MCF 10A (cell line): ENCODE data around the gene BMP8B. TPM values are rescaled to one million over a fixed set of nuclear protein-coding genes. Genes with fewer than 3 reads are reported as not detected.
"Not testable (repeated sequence)": the region's sequence is repeated elsewhere in the genome, so short reads cannot be mapped to it uniquely, and the experiment has no call there.

Source experiments
- BruUV-seq: library from RNA; stranded (reverse); fragments of 400-500 nt; replicated peaks from 2 replicates; lab custom pipeline; 2021; lab: Mats Ljungman, UMichigan
- CTCF ChIA-PET: fragments of 300-600 bp; sonication (Branson Sonifier 250); formaldehyde crosslinking; extraction: SDS; loops from one replicate; lab custom pipeline; 2021; ENCODE audit warnings: antibody characterized with exemption, inconsistent platforms; lab: Yijun Ruan, JAX
- POLR2A ChIA-PET: fragments of 300-600, 350-650 bp; sonication (Branson Sonifier 250); formaldehyde crosslinking; extraction: SDS; loops from one replicate; lab custom pipeline; 2020; ENCODE audit warnings: antibody characterized with exemption, inconsistent platforms; lab: Yijun Ruan, JAX
- DNase-seq: peaks from one replicate; pipeline ENCODE4 v3.0.0-alpha.2; 2018; ENCODE audit not compliant: unreplicated experiment
- H3K27ac Mint-ChIP-seq: one replicate; pipeline ENCODE4 v1.8.0; 2022; ENCODE audit warnings: mild to moderate bottlenecking, low read depth, mixed read lengths; ENCODE audit not compliant: unreplicated experiment
- H3K27me3 Mint-ChIP-seq: one replicate; pipeline ENCODE4 v1.8.0; 2022; ENCODE audit warnings: mixed read lengths; ENCODE audit not compliant: insufficient read depth, unreplicated experiment
- H3K36me3 Mint-ChIP-seq: one replicate; pipeline ENCODE4 v1.8.0; 2022; ENCODE audit warnings: mild to moderate bottlenecking, moderate library complexity, mixed read lengths; ENCODE audit not compliant: insufficient read depth, unreplicated experiment
- H3K4me1 Mint-ChIP-seq: one replicate; pipeline ENCODE4 v1.8.0; 2022; ENCODE audit warnings: mixed read lengths; ENCODE audit not compliant: insufficient read depth, unreplicated experiment
- H3K4me3 Mint-ChIP-seq: one replicate; pipeline ENCODE4 v1.8.0; 2022; ENCODE audit warnings: mild to moderate bottlenecking, moderate library complexity, mixed read lengths; ENCODE audit not compliant: unreplicated experiment
- H3K9me3 Mint-ChIP-seq: one replicate; pipeline ENCODE4 v1.8.0; 2022; ENCODE audit warnings: mixed read lengths; ENCODE audit not compliant: unreplicated experiment
- intact Hi-C: fragments of 100-400 bp; cut with micrococcal nuclease; formaldehyde crosslinking; loops from 2 replicates; pipeline ENCODE4 v1.14.1; 2022
- total RNA-seq: library from RNA; stranded (reverse); gene quantifications from 2 replicates; pipeline ENCODE4 v1.2.3, GENCODE V29; 2022
- TF ChIP-seq, protein P1 (sequence below): fragments of 200-600 bp; IDR thresholded peaks from one replicate; pipeline ENCODE4 v1.8.0; 2022; ENCODE audit warnings: antibody characterized with exemption, mild to moderate bottlenecking; ENCODE audit not compliant: unreplicated experiment

The BMP8B gene
- total RNA-seq, 1 experiment from 2014 or later = 0.21 TPM

DNA sequence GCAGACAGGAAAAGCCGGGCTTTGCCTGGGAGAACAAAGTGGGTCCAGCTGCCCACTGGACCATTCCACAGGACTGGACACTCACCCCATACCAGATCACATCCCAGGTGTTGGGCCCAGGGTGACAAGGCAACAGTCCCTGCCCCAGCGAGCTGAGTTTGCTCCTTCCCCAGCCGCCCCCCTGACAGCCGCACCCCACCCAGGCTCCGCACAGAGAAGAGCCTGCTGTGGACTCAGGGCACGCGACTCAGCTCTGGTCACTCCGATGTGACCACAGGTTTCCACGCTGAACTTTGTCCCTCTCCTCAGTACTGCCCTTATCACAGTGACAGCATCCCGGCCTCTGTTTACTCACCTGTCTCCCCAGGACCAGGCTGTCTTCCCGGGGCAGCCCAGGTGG lies 1.2 kb downstream of the BMP8B start:
- peak overlapping the region; percentile 16 for H3K4me3 Mint-ChIP-seq
- ChIA-PET CTCF (no interaction called here), POLR2A (interaction anchor here (0.8 kb wide), 1 partner anchor 13 kb away, joined by 4 read pairs; no protein-coding TSS in a partner anchor)
- intact Hi-C loops = no loop called here
- H3K36me3 Mint-ChIP-seq = no peaks in the 10 kb centered on the region
- no peak for DNase-seq
- no peaks in the 10 kb centered on the region for H3K9me3 Mint-ChIP-seq
- BruUV-seq = no TSS peak
- no peak overlapping the region for H3K27ac Mint-ChIP-seq
- peaks cover 8% of the 10 kb centered on the region for H3K4me1 Mint-ChIP-seq
- H3K27me3 Mint-ChIP-seq = no peaks in the 10 kb centered on the region
- TF ChIP-seq, protein P1, sequence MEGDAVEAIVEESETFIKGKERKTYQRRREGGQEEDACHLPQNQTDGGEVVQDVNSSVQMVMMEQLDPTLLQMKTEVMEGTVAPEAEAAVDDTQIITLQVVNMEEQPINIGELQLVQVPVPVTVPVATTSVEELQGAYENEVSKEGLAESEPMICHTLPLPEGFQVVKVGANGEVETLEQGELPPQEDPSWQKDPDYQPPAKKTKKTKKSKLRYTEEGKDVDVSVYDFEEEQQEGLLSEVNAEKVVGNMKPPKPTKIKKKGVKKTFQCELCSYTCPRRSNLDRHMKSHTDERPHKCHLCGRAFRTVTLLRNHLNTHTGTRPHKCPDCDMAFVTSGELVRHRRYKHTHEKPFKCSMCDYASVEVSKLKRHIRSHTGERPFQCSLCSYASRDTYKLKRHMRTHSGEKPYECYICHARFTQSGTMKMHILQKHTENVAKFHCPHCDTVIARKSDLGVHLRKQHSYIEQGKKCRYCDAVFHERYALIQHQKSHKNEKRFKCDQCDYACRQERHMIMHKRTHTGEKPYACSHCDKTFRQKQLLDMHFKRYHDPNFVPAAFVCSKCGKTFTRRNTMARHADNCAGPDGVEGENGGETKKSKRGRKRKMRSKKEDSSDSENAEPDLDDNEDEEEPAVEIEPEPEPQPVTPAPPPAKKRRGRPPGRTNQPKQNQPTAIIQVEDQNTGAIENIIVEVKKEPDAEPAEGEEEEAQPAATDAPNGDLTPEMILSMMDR = no peak

GRCh38 chr1:39787108-39787375 lies 1.6 kb downstream of the BMP8B start:
- POLR2A ChIA-PET = interaction anchor here (0.8 kb wide), 1 partner anchor 14 kb away, joined by 4 read pairs; no protein-coding TSS in a partner anchor

DNA sequence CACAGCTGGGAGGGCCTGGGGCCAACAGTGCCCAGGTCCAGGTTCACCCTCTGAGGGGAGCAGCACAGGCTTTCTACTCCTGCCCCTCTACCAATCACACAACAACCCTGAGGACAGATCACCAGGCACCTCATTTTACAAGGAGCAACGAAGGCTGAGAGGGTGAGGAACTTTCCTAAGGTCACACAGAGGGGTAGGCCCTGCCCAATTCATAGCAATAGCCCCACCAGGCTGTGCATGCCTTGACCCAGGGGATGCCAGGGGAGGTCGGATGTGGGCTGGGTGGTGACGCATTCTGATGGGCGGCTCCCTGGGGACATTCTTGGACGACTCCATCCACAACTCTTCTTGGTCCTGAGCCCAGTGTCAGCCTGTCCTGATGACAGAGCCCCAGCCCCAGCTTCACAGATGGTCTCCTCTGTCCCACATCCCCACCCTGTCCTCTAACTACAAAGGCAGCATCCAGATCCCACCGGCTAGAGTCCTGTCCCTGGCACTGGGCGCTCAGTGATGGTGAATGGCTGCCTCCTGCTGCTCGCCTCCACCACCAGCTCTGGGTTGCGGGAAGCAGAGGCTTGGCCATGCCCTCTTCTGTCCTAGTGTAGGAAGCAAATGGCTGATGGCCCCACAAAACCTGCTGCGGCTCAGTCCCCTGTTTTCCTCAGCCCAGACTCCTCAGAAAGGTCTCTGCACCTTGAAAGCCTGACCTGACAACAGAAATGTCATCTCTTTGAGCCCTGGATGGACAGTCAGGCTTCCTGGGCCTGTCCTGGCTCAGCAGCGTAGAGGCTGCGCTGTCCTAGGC lies 2.2 kb downstream of the BMP8B start:
- H3K27me3 Mint-ChIP-seq, H3K4me3 Mint-ChIP-seq, intact Hi-C loops, H3K4me1 Mint-ChIP-seq, DNase-seq, H3K27ac Mint-ChIP-seq, H3K9me3 Mint-ChIP-seq, BruUV-seq, H3K36me3 Mint-ChIP-seq: not testable (repeated sequence)
- ChIA-PET CTCF (interaction anchor here (0.6 kb wide), 1 partner anchor 9 kb away, joined by 3 read pairs; no protein-coding TSS in a partner anchor), POLR2A (interaction anchor here (0.8 kb wide), 1 partner anchor 14 kb away, joined by 4 read pairs; no protein-coding TSS in a partner anchor)

More at GRCh38 chr1:39787108-39787375, 1.6 kb downstream of the BMP8B start:
- H3K27ac Mint-ChIP-seq, H3K27me3 Mint-ChIP-seq, H3K4me1 Mint-ChIP-seq, CTCF ChIA-PET, BruUV-seq, DNase-seq, H3K36me3 Mint-ChIP-seq, intact Hi-C loops, H3K9me3 Mint-ChIP-seq: not testable (repeated sequence)
- H3K4me3 Mint-ChIP-seq = peak overlapping the region; percentile 16

GRCh38 chr1:39782685-39783084 lies 6.0 kb downstream of the BMP8B start:
- CTCF ChIA-PET, H3K4me1 Mint-ChIP-seq, H3K27me3 Mint-ChIP-seq, H3K27ac Mint-ChIP-seq, DNase-seq, intact Hi-C loops, H3K4me3 Mint-ChIP-seq, H3K36me3 Mint-ChIP-seq, BruUV-seq, H3K9me3 Mint-ChIP-seq: not testable (repeated sequence)
- POLR2A ChIA-PET = interaction anchor here (0.6 kb wide), 1 partner anchor 1227 kb away, joined by 3 read pairs; no protein-coding TSS in a partner anchor

GRCh38 chr1:39782103-39782502 lies 6.6 kb downstream of the BMP8B start:
- CTCF ChIA-PET = no interaction called here
- Mint-ChIP-seq H3K4me1 (no peaks in the 10 kb centered on the region), H3K4me3 (no peak overlapping the region), H3K36me3 (no peaks in the 10 kb centered on the region), H3K9me3 (no peaks in the 10 kb centered on the region), H3K27me3 (no peaks in the 10 kb centered on the region), H3K27ac (no peak overlapping the region)
- DNase-seq = no peak
- POLR2A ChIA-PET = no interaction called here
- TF ChIP-seq, protein P1 = no peak
- BruUV-seq = no TSS peak
- intact Hi-C loops = no loop called here
